VCaP (cell line): ENCODE results near the gene MYRFL.
"Not testable (repeated sequence)": the region's sequence is repeated elsewhere in the genome, so short reads cannot be mapped to it uniquely, and the experiment has no call there.

Experiments
- H3K27ac ChIP-seq: fragments of 450-650 bp; 2 replicates; pipeline ENCODE4 v1.5.1; 2017
- CTCF ChIP-seq: fragments of 450-650 bp; conservative IDR thresholded peaks from 2 replicates; pipeline ENCODE4 v1.5.1; 2017; ENCODE audit warnings: mild to moderate bottlenecking, moderate library complexity

MYRFL gene

GRCh38 chr12:69824966-69825560 is at the start of gene MYRFL:
MYRFL (plus strand) TSS chr12:69825227; CDS start chr12:69825518, 291 bp downstream.
- TF ChIP-seq CTCF: no peak

GRCh38 chr12:69779928-69780327 is 45.1 kb upstream of the MYRFL start:
- TF ChIP-seq CTCF: peak; percentile 69
- no peak overlapping the region for H3K27ac ChIP-seq

More at GRCh38 chr12:69824966-69825560, at the start of gene MYRFL:
- no peak within 1 kb of the TSS for H3K27ac ChIP-seq

GRCh38 chr12:69783365-69783764 is 41.7 kb upstream of the MYRFL start:
- TF ChIP-seq CTCF: no peak

GRCh38 chr12:69789351-69789750 is 35.7 kb upstream of the MYRFL start:
- H3K27ac ChIP-seq: no peak overlapping the region

More at GRCh38 chr12:69783365-69783764, 41.7 kb upstream of the MYRFL start:
- H3K27ac ChIP-seq: peak overlapping the region; percentile 19

GRCh38 chr12:69792533-69792932 is 32.5 kb upstream of the MYRFL start:
- H3K27ac ChIP-seq: no peak overlapping the region
- TF ChIP-seq CTCF: no peak

More at GRCh38 chr12:69789351-69789750, 35.7 kb upstream of the MYRFL start:
- no peak for TF ChIP-seq CTCF

- not testable (repeated sequence) for H3K27ac ChIP-seq
These were observed 17.7 kb upstream of the MYRFL start for GRCh38 chr12:69807101-69807897.

GRCh38 chr12:69810870-69811498 is 14.0 kb upstream of the MYRFL start:
- no peak overlapping the region for H3K27ac ChIP-seq
- no peak for TF ChIP-seq CTCF

- no peak overlapping the region for H3K27ac ChIP-seq
- no peak for TF ChIP-seq CTCF
These were observed 8.9 kb upstream of the MYRFL start for GRCh38 chr12:69816082-69816481.
